ENCODE data around the gene CATSPERZ.

CATSPERZ gene

GRCh38 chr11:64263021-64263946 lies 36.9 kb upstream of the CATSPERZ start:
- no peak overlapping the region for H3K4me3 ChIP-seq (ENCODE audit: low read depth, low read length)
- no peak for DNase-seq (ENCODE audit: low read depth)

GRCh38 chr11:64263947-64264317 lies 36.2 kb upstream of the CATSPERZ start:
- no peak overlapping the region for H3K4me3 ChIP-seq (ENCODE audit: low read depth, low read length)
- DNase-seq (ENCODE audit: low read depth), result no peak

GRCh38 chr11:64264371-64264852 lies 35.7 kb upstream of the CATSPERZ start:
- DNase-seq (ENCODE audit: low read depth), result no peak
- H3K4me3 ChIP-seq (ENCODE audit: low read depth, low read length), result no peak overlapping the region

GRCh38 chr11:64265176-64266160 lies 34.7 kb upstream of the CATSPERZ start:
- no peak overlapping the region for H3K4me3 ChIP-seq (ENCODE audit: low read depth, low read length)
- no peak for DNase-seq (ENCODE audit: low read depth)

GRCh38 chr11:64266339-64266738 lies 33.8 kb upstream of the CATSPERZ start:
- no peak overlapping the region for H3K4me3 ChIP-seq (ENCODE audit: low read depth, low read length)
- no peak for DNase-seq (ENCODE audit: low read depth)

- DNase-seq (ENCODE audit: low read depth), result no peak
- no peak overlapping the region for H3K4me3 ChIP-seq (ENCODE audit: low read depth, low read length)
Measured at GRCh38 chr11:64267207-64267945, 32.8 kb upstream of the CATSPERZ start.

- DNase-seq (ENCODE audit: low read depth), result no peak
- H3K4me3 ChIP-seq (ENCODE audit: low read depth, low read length), result peak overlapping the region; percentile 71
Measured at GRCh38 chr11:64268025-64268892, 31.9 kb upstream of the CATSPERZ start.

GRCh38 chr11:64268893-64269539 lies 31.1 kb upstream of the CATSPERZ start:
- DNase-seq (ENCODE audit: low read depth), result no peak
- H3K4me3 ChIP-seq (ENCODE audit: low read depth, low read length), result peak overlapping the region; percentile 71

GRCh38 chr11:64269540-64270220 lies 30.5 kb upstream of the CATSPERZ start:
- DNase-seq (ENCODE audit: low read depth), result peak; percentile 99
- peak overlapping the region; percentile 71 for H3K4me3 ChIP-seq (ENCODE audit: low read depth, low read length)

GRCh38 chr11:64275031-64275800 lies 24.9 kb upstream of the CATSPERZ start:
- DNase-seq (ENCODE audit: low read depth), result no peak
- H3K4me3 ChIP-seq (ENCODE audit: low read depth, low read length), result no peak overlapping the region

- no peak overlapping the region for H3K4me3 ChIP-seq (ENCODE audit: low read depth, low read length)
- DNase-seq (ENCODE audit: low read depth), result no peak
Measured at GRCh38 chr11:64275841-64276240, 24.3 kb upstream of the CATSPERZ start.

GRCh38 chr11:64276653-64277431 lies 23.3 kb upstream of the CATSPERZ start:
- DNase-seq (ENCODE audit: low read depth), result no peak
- no peak overlapping the region for H3K4me3 ChIP-seq (ENCODE audit: low read depth, low read length)

- H3K4me3 ChIP-seq (ENCODE audit: low read depth, low read length), result no peak overlapping the region
- no peak for DNase-seq (ENCODE audit: low read depth)
Measured at GRCh38 chr11:64278576-64279190, 21.5 kb upstream of the CATSPERZ start.

- no peak for DNase-seq (ENCODE audit: low read depth)
- no peak overlapping the region for H3K4me3 ChIP-seq (ENCODE audit: low read depth, low read length)
Measured at GRCh38 chr11:64281957-64282770, 18.0 kb upstream of the CATSPERZ start.

- no peak overlapping the region for H3K4me3 ChIP-seq (ENCODE audit: low read depth, low read length)
- no peak for DNase-seq (ENCODE audit: low read depth)
Measured at GRCh38 chr11:64283092-64283491, 17.1 kb upstream of the CATSPERZ start.
